Measurements from ENCODE around the gene TBC1D22A. TPM values are rescaled to one million over a fixed set of nuclear protein-coding genes. Genes with fewer than 3 reads are reported as not detected.

The TBC1D22A gene
- total RNA-seq, 6 experiments from 2014 or later = 20.4 to 24.1 (median 22.2) TPM

GRCh38 chr22:47069270-47069669, 306.8 kb downstream of the TBC1D22A start:
- no peak overlapping the region for H3K4me3 Mint-ChIP-seq
- peaks cover 16% of the 10 kb centered on the region for H3K36me3 Mint-ChIP-seq (ENCODE audit: low read depth)
- TF ChIP-seq CTCF (IDR thresholded peaks at IDR 0.05) = no peak
- no peaks in the 10 kb centered on the region; the same call in 1 of the 2 replicates for H3K27me3 Mint-ChIP-seq (ENCODE audit: insufficient read depth)
- H3K4me1 Mint-ChIP-seq (ENCODE audit: low read depth) = no peaks in the 10 kb centered on the region
- no peak overlapping the region for H3K27ac Mint-ChIP-seq
- peaks cover 12% of the 10 kb centered on the region for H3K9me3 Mint-ChIP-seq
- no peak for DNase-seq

- Mint-ChIP-seq H3K27me3 (ENCODE audit: insufficient read depth) (no peaks in the 10 kb centered on the region; the same call in 1 of the 2 replicates), H3K27ac (no peak overlapping the region), H3K9me3 (peaks cover 30% of the 10 kb centered on the region), H3K4me3 (no peak overlapping the region), H3K4me1 (ENCODE audit: low read depth) (no peaks in the 10 kb centered on the region), H3K36me3 (ENCODE audit: low read depth) (peaks cover 27% of the 10 kb centered on the region)
- no peak for TF ChIP-seq CTCF (IDR thresholded peaks at IDR 0.05)
- no peak for DNase-seq
Measured at GRCh38 chr22:47071078-47071806, 308.8 kb downstream of the TBC1D22A start.

- Mint-ChIP-seq H3K36me3 (ENCODE audit: low read depth) (peaks cover 33% of the 10 kb centered on the region), H3K27ac (no peak overlapping the region), H3K4me3 (no peak overlapping the region)
Measured at GRCh38 chr22:47071807-47072641, 309.6 kb downstream of the TBC1D22A start.

GRCh38 chr22:47072642-47072967, 310.2 kb downstream of the TBC1D22A start:
- TF ChIP-seq CTCF (IDR thresholded peaks at IDR 0.05) = no peak
- no peaks in the 10 kb centered on the region; the same call in 1 of the 2 replicates for H3K27me3 Mint-ChIP-seq (ENCODE audit: insufficient read depth)
- no peak overlapping the region for H3K27ac Mint-ChIP-seq
- H3K4me3 Mint-ChIP-seq = no peak overlapping the region
- H3K36me3 Mint-ChIP-seq (ENCODE audit: low read depth) = peaks cover 33% of the 10 kb centered on the region
- H3K9me3 Mint-ChIP-seq = peaks cover 35% of the 10 kb centered on the region
- no peaks in the 10 kb centered on the region for H3K4me1 Mint-ChIP-seq (ENCODE audit: low read depth)
- DNase-seq = no peak

More at GRCh38 chr22:47071807-47072641, 309.6 kb downstream of the TBC1D22A start:
- no peak for TF ChIP-seq CTCF (IDR thresholded peaks at IDR 0.05)
- no peak for DNase-seq
- H3K27me3 Mint-ChIP-seq (ENCODE audit: insufficient read depth) = no peaks in the 10 kb centered on the region; the same call in 1 of the 2 replicates
- H3K9me3 Mint-ChIP-seq = peaks cover 35% of the 10 kb centered on the region
- no peaks in the 10 kb centered on the region for H3K4me1 Mint-ChIP-seq (ENCODE audit: low read depth)

- TF ChIP-seq CTCF (IDR thresholded peaks at IDR 0.05) = no peak
- H3K9me3 Mint-ChIP-seq = peaks cover 36% of the 10 kb centered on the region
- no peaks in the 10 kb centered on the region; the same call in 1 of the 2 replicates for H3K27me3 Mint-ChIP-seq (ENCODE audit: insufficient read depth)
- H3K4me3 Mint-ChIP-seq = no peak overlapping the region
- H3K36me3 Mint-ChIP-seq (ENCODE audit: low read depth) = peaks cover 34% of the 10 kb centered on the region
- H3K27ac Mint-ChIP-seq = no peak overlapping the region
- DNase-seq = no peak
- no peaks in the 10 kb centered on the region for H3K4me1 Mint-ChIP-seq (ENCODE audit: low read depth)
Measured at GRCh38 chr22:47073075-47073474, 310.6 kb downstream of the TBC1D22A start.

All from HFFc6 (cell line).